Natural killer cell treated with Interleukin-12 subunit alpha and Interleukin-12 subunit beta and Interleukin-15 and Interleukin-18, amount 100 ng/mL, for 72 hours (primary cell): ENCODE results near the gene ECE1. TPM values are rescaled to one million over a fixed set of nuclear protein-coding genes. Genes with fewer than 3 reads are reported as not detected.
A peak's percentile ranks its signal among the peaks of the same experiment; 100 is the strongest.
"Not testable (repeated sequence)": the region's sequence is repeated elsewhere in the genome, so short reads cannot be mapped to it uniquely, and the experiment has no call there.

Experiments used
- ATAC-seq, 2 donors: fragments of 150-1000 bp; cut with Tn5 transposase in 1 of 2; sonication (Bioruptor Pico), chemical (Tn5 transposase) in 1 of 2; 2 replicates each; pipeline ENCODE4 v1.10.0; 2021
- DNase-seq: peaks from one replicate; pipeline ENCODE4 v3.0.0; 2022; ENCODE audit warnings: low spot score
- H3K27ac Mint-ChIP-seq, 2 donors: 1 replicate in 1 of 2; 2 replicates in 1 of 2; pipeline ENCODE4 v1.8.0; 2022; ENCODE audit warnings: mixed read lengths in 2 of 2, mild to moderate bottlenecking in 1 of 2, moderate library complexity in 1 of 2
- H3K27me3 Mint-ChIP-seq, 2 donors: 1 replicate in 1 of 2; 2 replicates in 1 of 2; pipeline ENCODE4 v1.8.0; 2022; ENCODE audit warnings: mixed read lengths in 2 of 2
- H3K36me3 Mint-ChIP-seq: one replicate; pipeline ENCODE4 v1.8.0; 2022; ENCODE audit warnings: mixed read lengths
- H3K4me1 Mint-ChIP-seq, 2 donors: 1 replicate in 1 of 2; 2 replicates in 1 of 2; pipeline ENCODE4 v1.8.0; 2022; ENCODE audit warnings: low read depth in 2 of 2, mixed read lengths in 2 of 2, mild to moderate bottlenecking in 1 of 2
- H3K4me3 Mint-ChIP-seq: one replicate; pipeline ENCODE4 v1.8.0; 2022; ENCODE audit warnings: mixed read lengths
- H3K9me3 Mint-ChIP-seq: 2 replicates; pipeline ENCODE4 v1.8.0; 2022; ENCODE audit warnings: mixed read lengths
- total RNA-seq, 2 donors: library from RNA; stranded (reverse); gene quantifications; one replicate each; pipeline ENCODE4 v1.2.3, GENCODE V29; 2022

Gene ECE1
- total RNA-seq, 2 donors from 2014 or later: 33.7 to 53.9 TPM

DNA sequence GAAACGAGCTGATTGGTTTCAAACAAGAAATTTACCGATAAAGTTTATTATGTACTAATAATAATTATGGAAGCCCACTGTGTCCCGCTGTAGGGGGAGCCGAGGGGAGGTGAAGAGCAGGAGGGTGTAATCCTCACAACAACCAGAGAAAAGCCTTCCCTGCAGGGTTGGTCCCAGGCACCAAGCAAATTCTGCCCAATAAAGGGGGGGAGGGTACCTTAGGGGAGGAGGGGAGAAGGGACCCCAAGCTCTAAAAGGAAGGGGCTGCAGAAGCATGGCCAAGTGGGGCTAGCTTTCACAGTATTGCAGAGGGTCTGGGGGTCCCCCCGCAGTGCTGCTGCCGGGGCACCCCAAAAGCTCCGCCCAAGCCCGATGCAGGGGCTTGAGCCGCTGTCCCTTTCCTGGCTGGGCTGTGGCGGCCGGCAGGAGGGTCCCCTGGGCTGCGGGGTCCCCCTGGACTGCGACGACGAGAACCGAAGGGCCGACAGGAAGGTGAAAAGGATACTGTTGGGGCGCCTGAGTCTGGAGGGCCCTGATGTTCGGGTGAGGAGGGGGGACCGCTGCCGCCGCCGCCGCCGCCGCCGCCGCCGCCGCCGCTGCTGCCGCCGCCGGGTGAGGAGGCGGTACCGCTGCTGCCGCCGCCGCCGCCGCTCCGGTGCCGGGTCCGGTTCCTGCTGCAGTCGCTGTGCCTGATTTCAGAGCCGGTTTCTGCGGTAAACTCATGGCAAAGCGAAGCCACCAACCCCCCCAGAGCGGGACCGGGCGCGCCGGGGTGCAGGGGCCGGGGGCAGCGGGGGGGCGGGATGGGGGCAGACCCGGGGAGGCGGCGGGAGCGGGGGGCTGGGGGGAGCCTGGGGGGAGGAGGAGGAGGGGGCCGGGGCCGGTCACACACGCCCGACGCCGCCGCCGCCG lies 114.3 kb downstream of the ECE1 start:
- Mint-ChIP-seq H3K36me3 (peaks cover 23% of the 10 kb centered on the region), H3K4me3 (peak overlapping the region; percentile 95), H3K9me3 (no peaks in the 10 kb centered on the region), H3K27ac (peak overlapping the region; percentile 91 to 98), H3K4me1 (peaks cover 42 to 48% of the 10 kb centered on the region in 2 donors), H3K27me3 (no peaks in the 10 kb centered on the region)
- DNase-seq (no peak), ATAC-seq (peak in 1 of 2 donors; percentile 15)

- Mint-ChIP-seq H3K4me3 (peak overlapping the region; percentile 95), H3K4me1 (peaks cover 46 to 48% of the 10 kb centered on the region in 2 donors), H3K9me3 (no peaks in the 10 kb centered on the region), H3K27me3 (no peaks in the 10 kb centered on the region), H3K36me3 (peaks cover 23% of the 10 kb centered on the region), H3K27ac (peak overlapping the region; percentile 91 to 98)
- no peak for ATAC-seq
- peak; percentile 73 for DNase-seq
Measured at GRCh38 chr1:21175324-21175669, 115.0 kb downstream of the ECE1 start.

DNA sequence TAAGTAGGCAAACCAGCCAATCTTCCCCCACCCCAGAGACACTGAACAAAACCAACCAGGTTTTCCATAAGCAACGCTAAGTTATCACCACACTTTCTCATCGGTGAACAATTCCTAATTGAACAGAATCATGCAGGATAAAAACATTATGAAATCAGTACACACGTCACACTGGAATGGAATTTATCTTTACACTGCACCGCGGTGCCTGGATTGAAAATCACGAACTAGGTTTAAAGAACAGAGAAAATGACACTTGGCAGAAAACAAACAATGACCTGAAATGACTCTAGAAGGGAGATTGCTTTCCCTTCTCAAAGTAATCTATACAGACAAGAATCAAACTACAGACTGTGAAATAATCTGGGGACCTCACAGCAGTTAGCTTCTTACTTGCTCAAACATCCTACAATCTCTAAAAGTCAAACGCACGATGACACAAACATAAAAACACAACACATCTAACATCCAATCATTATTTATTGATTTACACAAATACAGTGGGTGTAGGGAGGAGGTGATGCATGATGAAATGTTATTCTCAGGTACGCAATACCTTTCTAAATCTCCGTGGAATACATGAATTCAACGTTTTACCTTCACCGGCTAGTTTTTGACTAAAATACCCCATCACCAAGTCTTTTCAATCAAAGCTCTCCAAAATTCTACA lies 115.5 kb downstream of the ECE1 start:
- Mint-ChIP-seq H3K27me3 (no peaks in the 10 kb centered on the region), H3K27ac (peak overlapping the region; percentile 91 to 98), H3K36me3 (peaks cover 23% of the 10 kb centered on the region), H3K4me1 (peaks cover 47 to 48% of the 10 kb centered on the region in 2 donors), H3K4me3 (peak overlapping the region; percentile 95), H3K9me3 (no peaks in the 10 kb centered on the region)
- no peak for DNase-seq
- ATAC-seq: no peak

DNA sequence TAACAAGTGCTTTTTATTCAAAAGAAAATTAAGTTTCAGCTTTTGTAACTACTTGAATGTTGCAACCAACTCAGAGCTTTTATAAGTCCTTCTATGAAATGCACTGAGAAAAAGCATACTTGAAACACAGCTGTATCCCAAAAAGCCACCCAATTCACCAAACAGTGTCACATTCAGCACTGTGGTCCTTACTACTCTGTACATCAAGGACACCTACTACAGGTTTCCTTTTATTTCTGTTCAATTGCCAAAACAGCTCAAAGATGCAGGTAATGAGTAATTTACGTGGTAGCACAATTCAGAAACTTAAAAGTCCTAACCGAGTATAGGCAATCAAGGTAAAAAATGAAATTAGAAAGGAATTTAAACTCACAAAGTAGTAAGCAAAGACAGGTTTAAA lies 116.0 kb downstream of the ECE1 start:
- H3K4me1 Mint-ChIP-seq: peaks cover 47 to 48% of the 10 kb centered on the region in 2 donors
- no peaks in the 10 kb centered on the region for H3K9me3 Mint-ChIP-seq
- H3K27me3 Mint-ChIP-seq: no peaks in the 10 kb centered on the region
- peak overlapping the region; percentile 95 for H3K4me3 Mint-ChIP-seq
- no peak for DNase-seq
- peaks cover 23% of the 10 kb centered on the region for H3K36me3 Mint-ChIP-seq
- peak overlapping the region; percentile 91 to 98 for H3K27ac Mint-ChIP-seq
- no peak for ATAC-seq

GRCh38 chr1:21173096-21173495 lies 117.2 kb downstream of the ECE1 start:
- not testable (repeated sequence) for ATAC-seq, DNase-seq, H3K27me3 Mint-ChIP-seq, H3K9me3 Mint-ChIP-seq, H3K4me3 Mint-ChIP-seq, H3K27ac Mint-ChIP-seq
- Mint-ChIP-seq H3K36me3 (peaks cover 23% of the 10 kb centered on the region), H3K4me1 (peaks cover 41 to 44% of the 10 kb centered on the region in 2 donors)

GRCh38 chr1:21170837-21171236 lies 119.4 kb downstream of the ECE1 start:
- peaks cover 42% of the 10 kb centered on the region in 2 donors for H3K4me1 Mint-ChIP-seq
- not testable (repeated sequence) for H3K9me3 Mint-ChIP-seq, H3K27me3 Mint-ChIP-seq, ATAC-seq, DNase-seq, H3K4me3 Mint-ChIP-seq
- peak overlapping the region; percentile 54 to 79 for H3K27ac Mint-ChIP-seq
- H3K36me3 Mint-ChIP-seq: peaks cover 31% of the 10 kb centered on the region

- Mint-ChIP-seq H3K36me3 (peaks cover 19% of the 10 kb centered on the region), H3K27ac (no peak overlapping the region), H3K27me3 (no peaks in the 10 kb centered on the region), H3K4me1 (peaks cover 37 to 39% of the 10 kb centered on the region in 2 donors), H3K4me3 (no peak overlapping the region), H3K9me3 (no peaks in the 10 kb centered on the region)
- no peak for ATAC-seq
- DNase-seq: no peak
Measured at GRCh38 chr1:21168444-21168843, 121.8 kb downstream of the ECE1 start.

Other genes with a start within 250 kb of the ECE1 start
- gene EIF4G3, start 113.6 kb downstream of the ECE1 start, total RNA-seq: 100 to 1,000 TPM; 121 to 140 TPM
- 10 to 100 TPM in 1 of 2 donors, 1 to 10 TPM in 1; 6.6 to 16.5 TPM for gene NBPF3, start 149.7 kb upstream of the ECE1 start, total RNA-seq
- not detected for gene ALPL, start 219.0 kb upstream of the ECE1 start, total RNA-seq